RWPE2 (cell line): ENCODE results near the gene PEX10.
"Not testable (repeated sequence)": the region's sequence is repeated elsewhere in the genome, so short reads cannot be mapped to it uniquely, and the experiment has no call there.

Experiments
- ATAC-seq: fragments of 200-7000 bp; cut with Tn5 transposase; 3 replicates; pipeline ENCODE4 v1.9.1; 2021; ENCODE audit warnings: low read depth
- DNase-seq: peaks from one replicate; pipeline ENCODE4 v3.0.0-alpha.2; 2020; ENCODE audit warnings: low spot score
- H3K27ac ChIP-seq: fragments of 450-650 bp; 2 replicates; pipeline ENCODE4 v1.5.1; 2017; ENCODE audit warnings: mild to moderate bottlenecking; ENCODE audit not compliant: poor library complexity, severe bottlenecking
- H3K27me3 ChIP-seq: fragments of 250-450 bp; sonication (Bioruptor Pico); 2 replicates; pipeline ENCODE4 v1.5.1; 2021; ENCODE audit warnings: mild to moderate bottlenecking, moderate library complexity; ENCODE audit not compliant: insufficient read depth, poor library complexity, severe bottlenecking
- H3K36me3 ChIP-seq: fragments of 250-450 bp; sonication (Bioruptor Pico); 2 replicates; pipeline ENCODE4 v1.5.1; 2020; ENCODE audit warnings: low read depth, mild to moderate bottlenecking, moderate library complexity
- H3K4me1 ChIP-seq: fragments of 250-450 bp; sonication (Bioruptor Pico); 2 replicates; pipeline ENCODE4 v1.5.1; 2021; ENCODE audit warnings: mild to moderate bottlenecking, moderate library complexity; ENCODE audit not compliant: insufficient read depth, poor library complexity, severe bottlenecking
- H3K4me3 ChIP-seq: fragments of 250-450 bp; sonication (Bioruptor Pico); 2 replicates; pipeline ENCODE4 v1.5.1; 2021; ENCODE audit warnings: mild to moderate bottlenecking, moderate library complexity; ENCODE audit not compliant: severe bottlenecking
- H3K9me3 ChIP-seq: fragments of 250-450 bp; sonication (Bioruptor Pico); 2 replicates; pipeline ENCODE4 v1.5.1; 2021; ENCODE audit warnings: mild to moderate bottlenecking, moderate library complexity; ENCODE audit not compliant: severe bottlenecking
- TF ChIP-seq, protein P1 (sequence below): fragments of 450-650 bp; IDR thresholded peaks from one replicate; pipeline ENCODE4 v1.5.1; 2017; ENCODE audit warnings: mild to moderate bottlenecking, moderate library complexity; ENCODE audit not compliant: poor library complexity, severe bottlenecking

PEX10 gene

GRCh38 chr1:2445162-2445822, 32.9 kb upstream of the PEX10 start:
- TF ChIP-seq, protein P1, sequence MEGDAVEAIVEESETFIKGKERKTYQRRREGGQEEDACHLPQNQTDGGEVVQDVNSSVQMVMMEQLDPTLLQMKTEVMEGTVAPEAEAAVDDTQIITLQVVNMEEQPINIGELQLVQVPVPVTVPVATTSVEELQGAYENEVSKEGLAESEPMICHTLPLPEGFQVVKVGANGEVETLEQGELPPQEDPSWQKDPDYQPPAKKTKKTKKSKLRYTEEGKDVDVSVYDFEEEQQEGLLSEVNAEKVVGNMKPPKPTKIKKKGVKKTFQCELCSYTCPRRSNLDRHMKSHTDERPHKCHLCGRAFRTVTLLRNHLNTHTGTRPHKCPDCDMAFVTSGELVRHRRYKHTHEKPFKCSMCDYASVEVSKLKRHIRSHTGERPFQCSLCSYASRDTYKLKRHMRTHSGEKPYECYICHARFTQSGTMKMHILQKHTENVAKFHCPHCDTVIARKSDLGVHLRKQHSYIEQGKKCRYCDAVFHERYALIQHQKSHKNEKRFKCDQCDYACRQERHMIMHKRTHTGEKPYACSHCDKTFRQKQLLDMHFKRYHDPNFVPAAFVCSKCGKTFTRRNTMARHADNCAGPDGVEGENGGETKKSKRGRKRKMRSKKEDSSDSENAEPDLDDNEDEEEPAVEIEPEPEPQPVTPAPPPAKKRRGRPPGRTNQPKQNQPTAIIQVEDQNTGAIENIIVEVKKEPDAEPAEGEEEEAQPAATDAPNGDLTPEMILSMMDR: no peak
- H3K27ac ChIP-seq: no peak overlapping the region
- H3K36me3 ChIP-seq: peaks cover 4% of the 10 kb centered on the region; the same call in 1 of the 2 replicates
- ATAC-seq (no peak), DNase-seq (no peak)
- no peaks in the 10 kb centered on the region for H3K27me3 ChIP-seq
- peaks cover 4% of the 10 kb centered on the region for H3K4me1 ChIP-seq
- no peaks in the 10 kb centered on the region for H3K9me3 ChIP-seq
- no peak overlapping the region for H3K4me3 ChIP-seq

DNA sequence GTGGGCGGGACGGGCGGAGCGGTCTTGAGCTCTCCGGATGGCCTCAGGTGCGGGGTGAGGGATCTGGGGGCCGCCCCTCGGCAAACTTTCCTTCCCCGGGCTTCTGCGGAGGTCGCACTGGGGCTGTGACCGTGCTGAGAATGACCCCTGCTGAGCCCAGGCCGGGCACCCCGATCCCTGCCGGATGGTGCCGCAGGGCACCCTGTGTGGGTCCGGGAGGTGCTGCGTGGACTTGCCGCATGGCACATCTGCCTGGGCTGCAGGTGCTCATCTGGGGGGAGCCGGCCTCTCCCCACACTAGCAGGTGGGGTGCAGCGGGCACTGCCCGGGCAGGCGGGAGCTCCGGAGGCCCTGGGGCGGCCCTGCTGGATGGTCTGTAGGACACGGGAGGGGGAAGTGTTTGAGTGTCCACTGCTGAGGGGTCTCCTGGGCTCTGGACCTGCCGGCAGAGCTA, 31.8 kb upstream of the PEX10 start:
- Histone ChIP-seq H3K27me3 (no peaks in the 10 kb centered on the region), H3K27ac (no peak overlapping the region), H3K4me3 (no peak overlapping the region), H3K4me1 (no peaks in the 10 kb centered on the region), H3K9me3 (no peaks in the 10 kb centered on the region), H3K36me3 (peaks cover 4% of the 10 kb centered on the region; the same call in 1 of the 2 replicates)
- ATAC-seq (no peak), DNase-seq (no peak)
- TF ChIP-seq, protein P1: no peak

DNA sequence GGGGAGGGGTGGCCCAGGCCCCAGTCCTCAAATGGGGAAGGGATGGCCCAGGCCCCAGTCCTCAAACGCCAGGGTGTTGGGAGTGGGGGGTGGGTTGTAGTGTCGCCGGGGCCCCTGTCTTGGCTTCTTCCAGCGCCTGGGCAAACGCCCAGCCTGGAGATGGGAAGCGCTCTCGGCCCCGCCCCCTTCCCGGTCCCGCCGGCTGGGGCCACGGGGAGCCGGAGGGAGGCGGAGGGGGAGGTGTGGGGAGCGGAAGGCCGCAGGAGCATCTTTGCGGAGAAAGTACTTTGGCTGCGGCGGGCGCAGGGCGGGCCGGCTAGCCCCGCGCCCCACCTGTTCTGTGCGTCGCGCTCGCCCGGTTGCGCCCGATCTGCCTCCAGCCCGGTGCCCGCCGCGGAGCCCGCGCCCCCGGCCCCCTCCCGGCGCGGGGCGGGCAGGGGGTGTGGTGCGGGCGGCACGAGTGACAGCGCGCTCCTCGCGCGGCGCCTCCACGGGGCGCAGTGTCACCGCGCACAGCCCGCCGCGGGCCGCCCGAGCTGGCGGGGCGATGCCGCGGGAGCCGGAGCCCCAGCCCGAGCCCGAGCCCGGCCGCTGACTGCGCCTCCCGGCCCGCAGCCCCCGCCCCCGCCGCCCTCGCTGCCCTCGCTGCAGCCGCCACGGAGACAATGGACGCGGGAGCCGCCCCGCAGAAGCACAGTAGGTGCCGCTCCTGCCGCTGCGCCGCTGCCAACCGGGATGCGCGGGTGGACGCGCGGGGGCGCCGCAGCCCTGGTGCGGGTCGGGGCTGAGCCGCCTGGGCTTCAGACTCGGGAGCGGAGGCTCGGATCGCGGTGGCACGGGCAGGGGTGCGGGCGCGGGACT, 31.1 kb upstream of the PEX10 start:
- TF ChIP-seq, protein P1: no peak
- Histone ChIP-seq H3K27me3 (no peaks in the 10 kb centered on the region), H3K4me1 (no peaks in the 10 kb centered on the region), H3K27ac (no peak overlapping the region), H3K4me3 (no peak overlapping the region), H3K36me3 (peaks cover 4% of the 10 kb centered on the region; the same call in 1 of the 2 replicates), H3K9me3 (no peaks in the 10 kb centered on the region)
- no peak for ATAC-seq
- no peak for DNase-seq

DNA sequence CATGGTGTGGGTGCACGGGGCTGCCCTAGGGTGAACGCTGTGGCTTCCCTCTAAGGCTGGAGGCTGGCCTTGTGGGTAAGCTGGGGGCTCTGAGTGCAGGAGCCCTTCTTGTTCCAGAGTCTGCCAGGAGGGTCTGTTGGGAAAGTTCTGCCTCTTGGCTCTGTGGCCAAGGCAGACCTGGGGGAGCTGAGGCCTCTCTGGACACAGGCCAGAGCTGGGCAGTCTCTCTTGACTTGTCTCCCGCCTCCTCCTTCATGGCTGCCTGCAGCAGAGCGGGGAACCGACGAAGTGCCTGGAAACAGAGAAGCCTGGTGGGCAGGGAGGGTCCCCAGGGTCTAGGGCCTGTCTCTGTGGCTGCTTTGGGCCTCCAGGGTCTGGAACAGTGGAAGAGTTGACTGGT, 30.3 kb upstream of the PEX10 start:
- Histone ChIP-seq H3K27me3 (no peaks in the 10 kb centered on the region), H3K27ac (no peak overlapping the region), H3K36me3 (peaks cover 9% of the 10 kb centered on the region; the same call in 1 of the 2 replicates), H3K4me3 (no peak overlapping the region), H3K4me1 (no peaks in the 10 kb centered on the region), H3K9me3 (no peaks in the 10 kb centered on the region)
- ATAC-seq (no peak), DNase-seq (no peak)
- TF ChIP-seq, protein P1: no peak

DNA sequence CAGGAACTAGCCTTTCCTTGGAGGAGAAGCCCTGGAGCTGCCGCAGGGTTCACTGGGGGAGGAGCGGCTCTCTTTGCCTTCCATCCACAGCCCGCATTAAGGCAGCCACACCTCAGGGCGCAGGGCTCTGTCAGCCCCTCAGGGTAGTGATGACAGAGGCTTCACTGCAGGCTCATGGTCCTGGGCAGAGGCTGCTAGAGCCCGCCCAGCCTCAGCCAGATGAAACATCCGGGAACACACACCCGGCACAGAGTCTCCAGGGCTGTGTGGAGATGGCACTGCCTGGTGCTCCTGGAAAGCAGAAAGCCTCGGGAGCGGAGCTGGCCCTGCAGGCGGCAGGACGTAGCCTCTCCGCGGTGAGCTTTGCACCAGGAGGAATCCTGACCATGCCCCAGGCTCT, 29.4 kb upstream of the PEX10 start:
- DNase-seq (no peak), ATAC-seq (no peak)
- H3K27ac ChIP-seq: no peak overlapping the region
- no peaks in the 10 kb centered on the region for H3K27me3 ChIP-seq
- peaks cover 13% of the 10 kb centered on the region; the same call in 1 of the 2 replicates for H3K36me3 ChIP-seq
- no peaks in the 10 kb centered on the region for H3K9me3 ChIP-seq
- no peak overlapping the region for H3K4me3 ChIP-seq
- TF ChIP-seq, protein P1: no peak
- H3K4me1 ChIP-seq: no peaks in the 10 kb centered on the region

DNA sequence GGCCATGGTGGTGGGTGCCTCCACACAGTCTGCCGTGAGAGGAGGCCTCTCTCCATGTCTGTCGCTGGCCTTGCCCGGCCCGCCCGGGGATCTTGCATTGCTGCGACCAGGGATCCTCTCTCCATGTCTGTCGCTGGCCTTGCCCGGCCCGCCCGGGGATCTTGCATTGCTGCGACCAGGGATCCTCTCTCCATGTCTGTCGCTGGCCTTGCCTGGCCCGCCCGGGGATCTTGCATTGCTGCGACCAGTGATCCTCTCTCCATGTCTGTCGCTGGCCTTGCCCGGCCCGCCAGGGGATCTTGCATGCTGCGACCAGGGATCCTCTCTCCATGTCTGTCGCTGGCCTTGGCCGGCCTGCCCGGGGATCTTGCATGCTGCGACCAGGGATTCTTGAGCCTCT, 28.0 kb upstream of the PEX10 start:
- H3K4me1 ChIP-seq, H3K9me3 ChIP-seq, H3K27me3 ChIP-seq, H3K4me3 ChIP-seq, DNase-seq, ATAC-seq, H3K27ac ChIP-seq: not testable (repeated sequence)
- peaks cover 16% of the 10 kb centered on the region for H3K36me3 ChIP-seq
